HepG2 (cell line): ENCODE results near the gene GPR107. TPM values are rescaled to one million over a fixed set of nuclear protein-coding genes. Genes with fewer than 3 reads are reported as not detected.

Experiments
- ATAC-seq: fragments of 200-7000 bp; cut with Tn5 transposase; 3 replicates; pipeline ENCODE4 v1.9.1; 2020; ENCODE audit warnings: mild to moderate bottlenecking, moderate library complexity
- Bru-seq: library from RNA; stranded (reverse); fragments of 400-500 nt; gene quantifications from one replicate; lab custom pipeline; 2021; lab: Mats Ljungman, UMichigan
- BruChase-seq, 2 experiments: library from RNA; stranded (reverse); fragments of 400-500 nt; gene quantifications; one replicate each; lab custom pipeline; 2021; lab: Mats Ljungman, UMichigan
- BruUV-seq: library from RNA; stranded (reverse); fragments of 400-500 nt; replicated peaks from 2 replicates; lab custom pipeline; 2021; lab: Mats Ljungman, UMichigan
- CTCF ChIA-PET: fragments of 300-600 bp; formaldehyde crosslinking; extraction: SDS; loops from one replicate; lab custom pipeline; 2021; ENCODE audit warnings: low total read pairs, inconsistent platforms, low intra/inter-chr PET ratio; lab: Yijun Ruan, JAX
- POLR2A ChIA-PET: fragments of 350-600 bp; sonication (Branson Sonifier 250); formaldehyde crosslinking; loops from one replicate; lab custom pipeline; 2020; ENCODE audit warnings: antibody characterized with exemption, inconsistent platforms; lab: Yijun Ruan, JAX
- DNase-seq: peaks from one replicate; pipeline ENCODE4 v3.0.0-alpha.2; 2015; ENCODE audit warnings: low spot score
- FAIRE-seq: peaks from 3 replicates; lab custom pipeline; 2011; peaks lifted over from hg19 to GRCh38; lab: Jason Lieb, UNC
- H2AFZ ChIP-seq: one replicate; pipeline ENCODE4 v1.6.1; 2011; ENCODE audit warnings: low read length, inconsistent platforms
- H3K27ac ChIP-seq: fragments of 300-600 bp; 3 replicates; pipeline ENCODE4 v1.8.0; 2011; ENCODE audit warnings: mixed run types, mild to moderate bottlenecking, mixed read lengths, low read length, inconsistent platforms; ENCODE audit not compliant: insufficient read depth; ENCODE audit errors: extremely low read length
- H3K27me3 ChIP-seq, 2 experiments: fragments of 200-600 bp in 1 of 2; 2 replicates in 1 of 2; 3 replicates in 1 of 2; pipeline versions ENCODE4 v1.6.0 to v1.8.0; 2011; ENCODE audit warnings: low read length in 2 of 2, mild to moderate bottlenecking in 2 of 2, moderate library complexity in 2 of 2, inconsistent platforms in 1 of 2; ENCODE audit not compliant: insufficient read depth in 2 of 2, control insufficient read depth in 1 of 2
- H3K36me3 ChIP-seq, 2 experiments: fragments of 200-600 bp in 1 of 2; replicated peaks in 1 of 2; 2 replicates in 1 of 2; 3 replicates in 1 of 2; pipeline versions ENCODE4 v1.5.1 to v1.8.0; 2011; ENCODE audit warnings: low read length in 2 of 2, inconsistent platforms in 1 of 2; ENCODE audit not compliant: insufficient read depth in 2 of 2, control insufficient read depth in 1 of 2
- H3K4me1 ChIP-seq: 2 replicates; pipeline ENCODE4 v1.5.1; 2012; ENCODE audit warnings: low read length, inconsistent platforms; ENCODE audit not compliant: insufficient read depth
- H3K4me2 ChIP-seq: 2 replicates; pipeline ENCODE4 v1.6.0; 2011; ENCODE audit warnings: low read depth, low read length, inconsistent platforms
- H3K4me3 ChIP-seq, 3 experiments: fragments of 200-600 bp in 1 of 3; sonication (generic), shearing (Covaris generic) in 1 of 3; replicated peaks in 1 of 3; 2 replicates each; pipeline ENCODE4 v1.5.1; 2011 to 2016; ENCODE audit warnings: low read length in 3 of 3, inconsistent platforms in 2 of 3, low read depth in 2 of 3, mild to moderate bottlenecking in 2 of 3, control low read depth in 1 of 3, mixed read lengths in 1 of 3; ENCODE audit not compliant: insufficient read depth in 1 of 3
- H3K79me2 ChIP-seq: one replicate; pipeline ENCODE4 v1.6.1; 2011; ENCODE audit warnings: low read length, inconsistent platforms; ENCODE audit not compliant: insufficient read depth
- H3K9ac ChIP-seq: 2 replicates; pipeline ENCODE4 v1.6.0; 2011; ENCODE audit warnings: mild to moderate bottlenecking, low read depth, low read length, inconsistent platforms; ENCODE audit not compliant: insufficient read depth
- H3K9me3 ChIP-seq: 2 replicates; pipeline ENCODE4 v1.5.1; 2012; ENCODE audit warnings: mild to moderate bottlenecking, low read length
- H4K20me1 ChIP-seq: 2 replicates; pipeline ENCODE4 v1.6.0; 2011; ENCODE audit warnings: inconsistent platforms, mild to moderate bottlenecking, low read length, moderate library complexity; ENCODE audit not compliant: insufficient read depth
- CBX2 ChIP-seq, 2 experiments: fragments of 200-600 bp in 1 of 2; sonication (generic); formaldehyde crosslinking in 1 of 2; IDR thresholded peaks; 2 replicates each; pipeline versions ENCODE4 v1.7.0 to v1.8.1; 2018 to 2022; ENCODE audit warnings: low read depth in 2 of 2, low read length in 1 of 2, mild to moderate bottlenecking in 1 of 2, missing genetic modification reagents in 1 of 2
- HNF4G ChIP-seq, 2 experiments: sonication (generic) in 1 of 2; formaldehyde crosslinking in 1 of 2; IDR thresholded peaks; 2 replicates each; pipeline versions ENCODE4 v1.4.0 to v1.6.1; 2011 to 2020; ENCODE audit warnings: borderline replicate concordance in 2 of 2, low read depth in 2 of 2, mild to moderate bottlenecking in 2 of 2, low read length in 1 of 2, missing genetic modification reagents in 1 of 2, moderate library complexity in 1 of 2
- KLF13 ChIP-seq: sonication (generic); formaldehyde crosslinking; IDR thresholded peaks from 2 replicates; pipeline ENCODE4 v1.4.0; 2020; ENCODE audit warnings: mild to moderate bottlenecking, missing genetic modification reagents
- SP5 ChIP-seq: IDR thresholded peaks from 2 replicates; pipeline ENCODE4 v1.6.1; 2016; ENCODE audit warnings: low read depth, borderline replicate concordance
- TBX2 ChIP-seq: sonication (generic); formaldehyde crosslinking; IDR thresholded peaks from 2 replicates; pipeline ENCODE4 v1.5.0; 2020; ENCODE audit warnings: missing genetic modification reagents, mild to moderate bottlenecking, borderline replicate concordance
- ZBTB3 ChIP-seq: sonication (generic); formaldehyde crosslinking; IDR thresholded peaks from 2 replicates; pipeline ENCODE4 v1.4.0; 2020; ENCODE audit warnings: low read depth, mild to moderate bottlenecking, moderate library complexity, missing genetic modification reagents, borderline replicate concordance
- ZNF10 ChIP-seq: sonication (generic); formaldehyde crosslinking; IDR thresholded peaks from 2 replicates; pipeline ENCODE4 v1.4.0; 2020; ENCODE audit warnings: mild to moderate bottlenecking, low read depth, missing genetic modification reagents, borderline replicate concordance
- ZNF484 ChIP-seq: sonication (generic); formaldehyde crosslinking; IDR thresholded peaks from 2 replicates; pipeline ENCODE4 v1.5.1; 2020; ENCODE audit warnings: mild to moderate bottlenecking, low read depth, missing genetic modification reagents, borderline replicate concordance
- ZNF678 ChIP-seq: sonication (generic); formaldehyde crosslinking; IDR thresholded peaks from 2 replicates; pipeline ENCODE4 v1.4.0; 2020; ENCODE audit warnings: mild to moderate bottlenecking, missing genetic modification reagents
- ZNF772 ChIP-seq: sonication (generic); formaldehyde crosslinking; IDR thresholded peaks from 2 replicates; pipeline ENCODE4 v1.5.0; 2020; ENCODE audit warnings: mild to moderate bottlenecking, missing genetic modification reagents
- WGBS: methylation state at CpG from one replicate; pipeline ENCODE4 v1.1.6; 2017; ENCODE audit warnings: low lambda C conversion rate; 5-methylcytosine and 5-hydroxymethylcytosine counted together
- in situ Hi-C: cut with HindIII; loops from 2 replicates; pipeline ENCODE4 v1.10.0; 2017; ENCODE audit warnings: low pct_unique_long_range_greater_than_20kb; ENCODE audit not compliant: extremely low pct_ligation_motif_present
- intact Hi-C: fragments of 100-400 bp; cut with micrococcal nuclease; formaldehyde crosslinking; loops from one replicate; pipeline ENCODE4 v1.10.0; 2022; ENCODE audit not compliant: unreplicated experiment
- long read RNA-seq, 2 experiments: library from RNA in 1 of 2; library from polyadenylated mRNA in 1 of 2; stranded (forward) in 1 of 2; unstranded in 1 of 2; transcript quantifications; one replicate each; pipeline ENCODE4 v2.0.0, GENCODE V29; 2019 to 2022
- polyA minus RNA-seq, 3 experiments: library from RNA; depleted of rRNA, polyadenylated mRNA; stranded (reverse); fragments of >200 nt; gene quantifications; 2 replicates each; pipeline ENCODE4 v1.2.3, GENCODE V29; 2011; ENCODE audit warnings: low replicate concordance in 1 of 3
- polyA plus RNA-seq, 8 experiments: library from polyadenylated mRNA; depleted of rRNA in 3 of 8; stranded (reverse) in 7 of 8; unstranded in 1 of 8; fragments of >200 nt; fragmentation: Illumina TruSeq in 4 of 8; extraction: Trizol in 4 of 8; gene quantifications; 2 replicates each; pipeline versions ENCODE4 v1.2.1 to v1.2.3, GENCODE V29; 2011 to 2016; ENCODE audit warnings: low read depth in 4 of 8, missing spikeins in 1 of 8, mixed read lengths in 1 of 8; ENCODE audit not compliant: insufficient read depth in 1 of 8
- total RNA-seq, 5 experiments: library from RNA; depleted of rRNA; stranded (reverse); fragments of >200 nt; fragmentation: Illumina TruSeq; extraction: Trizol; gene quantifications; 2 replicates each; pipeline ENCODE4 v1.2.3, GENCODE V29; 2016; ENCODE audit warnings: low read depth in 1 of 5
- TF ChIP-seq, protein P1 (sequence below): sonication (generic); formaldehyde crosslinking; IDR thresholded peaks from 2 replicates; pipeline ENCODE4 v1.5.0; 2020; ENCODE audit warnings: mild to moderate bottlenecking, missing genetic modification reagents
- TF ChIP-seq, protein P2 (sequence below): sonication (generic); formaldehyde crosslinking; IDR thresholded peaks from 2 replicates; pipeline ENCODE4 v1.5.0; 2020; ENCODE audit warnings: missing genetic modification reagents

GPR107 gene
- 18.7 and 22.5 TPM in 2 replicates for total RNA-seq (2016; rRNA removed; fragmentation: Illumina TruSeq; extraction: Trizol)
- total RNA-seq (2016; cell fraction: cytosol; rRNA removed; fragmentation: Illumina TruSeq; extraction: Trizol; ENCODE audit: low read depth): 3.7 and 4.3 TPM in 2 replicates
- 13.9 and 21.4 TPM in 2 replicates for total RNA-seq (2016; cell fraction: insoluble cytoplasmic fraction; rRNA removed; fragmentation: Illumina TruSeq; extraction: Trizol)
- 7.6 and 8.3 TPM in 2 replicates for total RNA-seq (2016; cell fraction: membrane; rRNA removed; fragmentation: Illumina TruSeq; extraction: Trizol)
- total RNA-seq (2016; cell fraction: nucleus; rRNA removed; fragmentation: Illumina TruSeq; extraction: Trizol): 27.8 and 32.6 TPM in 2 replicates
- 24.2 and 24.4 TPM in 2 replicates for polyA plus RNA-seq (2011; rRNA removed)
- polyA plus RNA-seq (2011; cell fraction: cytosol; rRNA removed): 13.5 and 19.9 TPM in 2 replicates
- polyA plus RNA-seq (2011; cell fraction: nucleus; rRNA removed): 19.8 and 22.3 TPM in 2 replicates
- 25.9 and 26.8 TPM in 2 replicates for polyA plus RNA-seq (2012)
- polyA plus RNA-seq (2016; cell fraction: cytosol; fragmentation: Illumina TruSeq; extraction: Trizol; ENCODE audit: low read depth): 2.1 TPM in 2 replicates
- polyA plus RNA-seq (2016; cell fraction: insoluble cytoplasmic fraction; fragmentation: Illumina TruSeq; extraction: Trizol; ENCODE audit: low read depth): 11.1 and 11.5 TPM in 2 replicates
- polyA plus RNA-seq (2016; cell fraction: membrane; fragmentation: Illumina TruSeq; extraction: Trizol; ENCODE audit: low read depth): 3.9 and 4.5 TPM in 2 replicates
- 35.6 and 37.5 TPM in 2 replicates for polyA plus RNA-seq (2016; cell fraction: nucleus; fragmentation: Illumina TruSeq; extraction: Trizol; ENCODE audit: insufficient read depth, low read depth)
- polyA minus RNA-seq (2011; rRNA and poly(A)+ RNA removed; ENCODE audit: low replicate concordance): 51.2 and 118 TPM in 2 replicates
- 19.5 and 24.0 TPM in 2 replicates for polyA minus RNA-seq (2011; cell fraction: cytosol; rRNA and poly(A)+ RNA removed)
- polyA minus RNA-seq (2011; cell fraction: nucleus; rRNA and poly(A)+ RNA removed): 24.8 and 26.1 TPM in 2 replicates
- percentile 68 among the genes with signal in this experiment for Bru-seq, nascent RNA
- BruChase-seq, experiment 1, labeled RNA remaining after a 6-hour chase: percentile 84 among the genes with signal in this experiment
- BruChase-seq, experiment 2, labeled RNA remaining after a 2-hour chase: percentile 77 among the genes with signal in this experiment
- long read RNA-seq, experiment 1, full-length matches to known transcripts: 1 of 13 reads
- long read RNA-seq, experiment 1, partial matches to known transcripts: 1 of 13 reads
- long read RNA-seq, experiment 1, other reads (novel, unspliced or antisense): 11 of 13 reads
- long read RNA-seq, experiment 2, full-length matches to known transcripts: 12 of 90 reads
- long read RNA-seq, experiment 2, partial matches to known transcripts: 43 of 90 reads
- long read RNA-seq, experiment 2, other reads (novel, unspliced or antisense): 35 of 90 reads

DNA sequence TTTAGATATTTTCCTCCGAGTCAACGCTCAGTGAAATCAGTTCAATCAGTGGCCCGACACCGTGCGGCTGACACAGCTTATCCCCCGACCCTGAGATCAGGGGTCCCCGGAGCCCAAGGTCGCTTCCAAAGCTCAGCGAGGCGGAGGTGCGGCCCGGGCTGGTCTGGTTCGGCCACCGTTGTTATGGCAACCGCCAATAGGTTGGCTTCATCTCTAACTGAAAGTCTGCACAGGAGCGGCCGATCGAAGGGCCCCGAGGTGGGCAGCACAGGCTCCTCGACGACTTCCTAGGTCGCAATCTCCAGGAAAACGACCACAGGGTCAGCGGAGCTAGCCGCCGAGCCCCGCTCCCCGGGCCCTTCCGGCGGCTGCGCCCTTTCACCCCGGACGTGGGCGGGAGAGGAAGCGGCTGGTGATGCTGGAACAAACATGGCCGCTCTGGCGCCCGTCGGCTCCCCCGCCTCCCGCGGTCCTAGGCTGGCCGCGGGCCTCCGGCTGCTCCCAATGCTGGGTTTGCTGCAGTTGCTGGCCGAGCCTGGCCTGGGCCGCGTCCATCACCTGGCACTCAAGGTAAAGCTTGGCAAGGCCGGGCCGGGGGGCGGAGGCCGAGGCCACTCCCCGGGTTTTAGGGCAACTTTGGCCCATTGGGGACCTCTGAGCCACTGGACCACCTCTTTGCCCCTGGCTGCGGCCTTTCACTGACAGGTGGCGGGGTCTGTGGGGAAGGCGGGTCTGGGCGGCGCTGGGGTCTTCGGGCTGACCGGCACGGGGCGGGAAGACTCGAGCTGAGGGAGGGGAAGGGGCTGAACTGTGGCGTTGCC lies at the start of gene GPR107:
Gene GPR107 (plus strand): TSS at position 403 of the 821 bp plus-strand sequence. CDS start 27 bp downstream, at position 430.
- Histone ChIP-seq H2AFZ (no peak within 1 kb of the TSS), H3K79me2 (peaks cover 33% of the 10 kb centered on the region)
- FAIRE-seq: no peak
- TF ChIP-seq ZNF10 (CRISPR knock-in tag) (no peak), TBX2 (CRISPR knock-in tag) (peak; percentile 80), ZNF678 (CRISPR knock-in tag) (0 out of 2 replicates have a peak, but pooled peaks have one; percentile 27), HNF4G (IDR thresholded peaks at IDR 0.05; ENCODE audit: borderline replicate concordance, low read depth, low read length) (peak; percentile 54), HNF4G (CRISPR knock-in tag; IDR thresholded peaks at IDR 0.05; ENCODE audit: borderline replicate concordance, low read depth) (peak; percentile 39; the same call in 1 of the 2 replicates), ZNF484 (0 out of 2 replicates have a peak, but pooled peaks have one; percentile 37), CBX2 (IDR thresholded peaks at IDR 0.05; ENCODE audit: low read depth, low read length) (no peak), CBX2 (CRISPR knock-in tag; IDR thresholded peaks at IDR 0.05; ENCODE audit: low read depth) (no peak), ZNF772 (CRISPR knock-in tag) (0 out of 2 replicates have a peak, but pooled peaks have one; percentile 38), ZBTB3 (CRISPR knock-in tag) (no peak; the same call in 1 of the 2 replicates), KLF13 (CRISPR knock-in tag) (no peak), SP5 (CRISPR knock-in tag) (peak; percentile 60; the same call in 1 of the 2 replicates)
- TF ChIP-seq, protein P1, sequence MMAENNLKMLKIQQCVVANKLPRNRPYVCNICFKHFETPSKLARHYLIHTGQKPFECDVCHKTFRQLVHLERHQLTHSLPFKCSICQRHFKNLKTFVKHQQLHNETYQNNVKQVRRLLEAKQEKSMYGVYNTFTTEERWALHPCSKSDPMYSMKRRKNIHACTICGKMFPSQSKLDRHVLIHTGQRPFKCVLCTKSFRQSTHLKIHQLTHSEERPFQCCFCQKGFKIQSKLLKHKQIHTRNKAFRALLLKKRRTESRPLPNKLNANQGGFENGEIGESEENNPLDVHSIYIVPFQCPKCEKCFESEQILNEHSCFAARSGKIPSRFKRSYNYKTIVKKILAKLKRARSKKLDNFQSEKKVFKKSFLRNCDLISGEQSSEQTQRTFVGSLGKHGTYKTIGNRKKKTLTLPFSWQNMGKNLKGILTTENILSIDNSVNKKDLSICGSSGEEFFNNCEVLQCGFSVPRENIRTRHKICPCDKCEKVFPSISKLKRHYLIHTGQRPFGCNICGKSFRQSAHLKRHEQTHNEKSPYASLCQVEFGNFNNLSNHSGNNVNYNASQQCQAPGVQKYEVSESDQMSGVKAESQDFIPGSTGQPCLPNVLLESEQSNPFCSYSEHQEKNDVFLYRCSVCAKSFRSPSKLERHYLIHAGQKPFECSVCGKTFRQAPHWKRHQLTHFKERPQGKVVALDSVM: no peak
- TF ChIP-seq, protein P2, sequence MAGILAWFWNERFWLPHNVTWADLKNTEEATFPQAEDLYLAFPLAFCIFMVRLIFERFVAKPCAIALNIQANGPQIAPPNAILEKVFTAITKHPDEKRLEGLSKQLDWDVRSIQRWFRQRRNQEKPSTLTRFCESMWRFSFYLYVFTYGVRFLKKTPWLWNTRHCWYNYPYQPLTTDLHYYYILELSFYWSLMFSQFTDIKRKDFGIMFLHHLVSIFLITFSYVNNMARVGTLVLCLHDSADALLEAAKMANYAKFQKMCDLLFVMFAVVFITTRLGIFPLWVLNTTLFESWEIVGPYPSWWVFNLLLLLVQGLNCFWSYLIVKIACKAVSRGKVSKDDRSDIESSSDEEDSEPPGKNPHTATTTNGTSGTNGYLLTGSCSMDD (CRISPR knock-in tag): no peak

More for the DNA sequence above, at the start of gene GPR107:
- CTCF ChIA-PET: interaction anchor here (1.5 kb wide), 1 partner anchor 169 kb away, joined by 4 read pairs; no protein-coding TSS in a partner anchor
- no TSS peak for BruUV-seq
- H3K9me3 ChIP-seq: no peaks in the 10 kb centered on the region
- peaks cover 0 to 2% of the 10 kb centered on the region in 2 experiments; a peak in 3 of 5 replicates for H3K36me3 ChIP-seq
- peaks cover 30% of the 10 kb centered on the region for H3K4me1 ChIP-seq
- POLR2A ChIA-PET: interaction anchor here (0.8 to 2.0 kb wide), 7 partner anchors 10 to 168 kb away, joined by 3 to 39 read pairs (median 4); partner anchors contain the start of gene FNBP1
- in situ Hi-C loops (no loop called here), intact Hi-C loops (no loop called here)
- peak within 1 kb of the TSS; percentile 90 to 97 (median 93) for H3K4me3 ChIP-seq
- H3K27ac ChIP-seq: peak within 1 kb of the TSS; percentile 87
- peak within 1 kb of the TSS; percentile 86 for H3K9ac ChIP-seq
- ATAC-seq (peak; percentile 97), DNase-seq (peak; percentile 61)
- H3K27me3 ChIP-seq: no peaks in the 10 kb centered on the region; a peak in 1 of 5 replicates
- 4% methylated on average over 26 of the region's 64 CpGs for whole genome bisulfite sequencing
- peak within 1 kb of the TSS; percentile 96 for H3K4me2 ChIP-seq
- no peaks in the 10 kb centered on the region for H4K20me1 ChIP-seq
